Measurements from ENCODE around the gene DRAP1. TPM values are rescaled to one million over a fixed set of nuclear protein-coding genes. Genes with fewer than 3 reads are reported as not detected.

DRAP1 gene
- total RNA-seq, 1 experiment from 2014 or later = 105 TPM

- no peak overlapping the region for H4K5ac ChIP-seq (ENCODE audit: insufficient read length, low read depth, low read length)
- H2BK5ac ChIP-seq (ENCODE audit: insufficient read length, low read length) = no peak overlapping the region
- H3K56ac ChIP-seq (ENCODE audit: insufficient read length, low read depth, low read length) = no peak overlapping the region
- no CpG with 5 or more reads among the region's 30 CpGs for WGBS (ENCODE audit: extremely low coverage, insufficient read length, low lambda C conversion rate)
- Mint-ChIP-seq H3K4me1 (peaks cover 14% of the 10 kb centered on the region in 2 experiments), H3K4me3 (no peak overlapping the region; a peak in 1 of 5 replicates), H3K27me3 (ENCODE audit: low read depth) (no peaks in the 10 kb centered on the region), H3K9me3 (no peaks in the 10 kb centered on the region), H3K36me3 (ENCODE audit: insufficient read depth in 1 of 3, low read depth in 3 of 3) (peaks cover 53 to 82% (median 77%) of the 10 kb centered on the region in 3 experiments), H3K27ac (no peak overlapping the region)
- H3K79me2 ChIP-seq (ENCODE audit: insufficient read depth, low read length) = peaks cover 6% of the 10 kb centered on the region; the same call in 1 of the 2 replicates
- no peak overlapping the region for H3K18ac ChIP-seq (ENCODE audit: insufficient read length, low read depth, low read length)
- H3K79me1 ChIP-seq (ENCODE audit: insufficient read depth, low read depth, low read length, poor library complexity, severe bottlenecking) = peaks cover 5% of the 10 kb centered on the region
- DNase-seq = no peak
- H3K4ac ChIP-seq (ENCODE audit: low read depth, low read length) = no peak overlapping the region
- no peak overlapping the region for H3K9ac ChIP-seq (ENCODE audit: extremely low read depth, insufficient read length, low read length)
- no peak overlapping the region for H3T11ph ChIP-seq (ENCODE audit: low read length)
- H3K9me3 ChIP-seq (ENCODE audit: control insufficient read depth, low read depth, low read length) = no peaks in the 10 kb centered on the region
- no peaks in the 10 kb centered on the region for H4K20me1 ChIP-seq (ENCODE audit: control insufficient read depth, insufficient read depth, insufficient read length)
- no peak overlapping the region for H3K23ac ChIP-seq (ENCODE audit: insufficient read length, low read depth, low read length)
- no peak overlapping the region for H3K14ac ChIP-seq (ENCODE audit: insufficient read depth, low read length)
- no peak overlapping the region for H2BK120ac ChIP-seq (ENCODE audit: low read depth, low read length, poor library complexity, severe bottlenecking)
- H2AK5ac ChIP-seq (ENCODE audit: insufficient read length, low read length) = no peak overlapping the region
- peaks cover 2% of the 10 kb centered on the region; the same call in 1 of the 2 replicates for H3K4me1 ChIP-seq (ENCODE audit: insufficient read depth, low read length)
- no peak overlapping the region for H3K27ac ChIP-seq (ENCODE audit: insufficient read length, low read depth, low read length)
- H4K91ac ChIP-seq (ENCODE audit: insufficient read length, low read depth, low read length) = no peak overlapping the region
- H2BK12ac ChIP-seq (ENCODE audit: insufficient read length, low read depth, low read length) = no peak overlapping the region
- H3K4me2 ChIP-seq (ENCODE audit: insufficient read depth, insufficient read length, low read length) = no peak overlapping the region
- no peak for TF ChIP-seq CTCF (conservative IDR thresholded peaks at IDR 0.05)
- H3K27me3 ChIP-seq (ENCODE audit: insufficient read depth, low read length) = no peaks in the 10 kb centered on the region
- H2BK20ac ChIP-seq (ENCODE audit: low read depth, low read length, poor library complexity, severe bottlenecking) = no peak overlapping the region
- H2BK15ac ChIP-seq (ENCODE audit: low read depth, low read length) = no peak overlapping the region
- no peak overlapping the region for H4K8ac ChIP-seq (replicated peaks; ENCODE audit: insufficient read length, low read depth, low read length)
- H2AFZ ChIP-seq (ENCODE audit: low read length) = no peak overlapping the region
- H3K23me2 ChIP-seq (ENCODE audit: insufficient read length, low read depth, low read length, poor library complexity, severe bottlenecking) = no peaks in the 10 kb centered on the region
Measured at GRCh38 chr11:65967329-65967934, 48.2 kb downstream of the DRAP1 start.

All from H9 (cell line).